Stimulated activated CD4-positive, alpha-beta T cell treated with anti-CD3 and anti-CD28 coated beads, Interleukin-2, amount 100 ng/mL, for 24 hours (primary cell): ENCODE measurements around the gene OXSM.

Experiments used
- DNase-seq, 2 donors: peaks; one replicate each; pipeline ENCODE4 v3.0.0-alpha.2; 2020

The OXSM gene

DNA sequence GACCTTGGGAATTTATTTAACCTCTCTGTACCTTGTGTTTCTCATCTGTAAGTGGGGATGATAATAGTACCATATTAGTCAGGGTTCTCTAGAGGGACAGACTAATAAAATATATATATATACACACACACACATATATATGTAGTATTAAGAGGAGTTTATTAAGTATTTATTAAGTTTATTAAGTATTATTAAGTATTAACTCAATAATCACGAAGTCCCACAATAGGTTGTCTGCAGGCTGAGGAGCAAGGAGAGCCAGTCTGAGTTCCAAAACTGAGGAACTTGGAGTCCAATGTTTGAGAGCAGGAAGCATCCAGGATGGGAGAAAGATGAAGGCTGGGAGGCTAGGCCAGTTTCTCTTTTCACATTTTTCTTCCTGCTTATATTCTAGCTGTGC, 14.8 kb downstream of the OXSM start:
- no peak for DNase-seq

DNA sequence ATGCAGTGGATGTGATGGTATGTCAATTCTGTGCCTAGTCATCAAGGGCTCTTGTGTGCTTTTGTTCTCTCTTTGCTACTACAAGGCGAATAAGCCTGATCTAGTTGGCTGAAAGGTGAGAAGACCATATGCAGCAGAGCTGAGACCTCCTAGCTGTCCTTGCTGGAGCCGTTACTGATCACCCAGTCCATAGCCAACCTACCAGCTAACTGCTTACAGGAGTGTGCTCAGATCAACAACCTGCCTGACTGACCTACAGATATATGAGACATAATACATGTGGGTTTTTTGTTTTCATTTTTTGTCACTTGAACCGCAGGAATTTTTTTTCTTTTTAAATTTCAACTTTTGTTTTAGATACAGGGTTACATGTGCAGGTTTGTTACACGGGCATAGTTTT, 22.8 kb downstream of the OXSM start:
- no peak for DNase-seq

DNA sequence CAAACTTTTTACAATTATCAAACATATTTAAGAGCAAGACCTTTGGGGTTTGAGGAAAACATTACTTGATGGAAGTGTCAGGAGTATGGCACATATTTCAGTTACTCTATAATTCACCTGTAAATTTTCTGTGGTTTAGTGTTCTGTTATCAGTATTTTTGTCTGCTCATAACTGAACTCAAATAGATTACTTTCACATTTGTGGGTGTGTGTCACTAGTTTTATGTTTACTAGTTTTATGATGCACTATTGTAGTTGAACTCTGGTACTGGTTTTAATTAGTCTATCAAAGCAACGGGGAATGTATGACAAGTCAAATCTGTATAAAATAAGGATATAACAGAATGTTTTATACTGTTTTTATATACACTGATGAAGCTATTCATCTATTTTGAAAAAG, 27.2 kb downstream of the OXSM start:
- DNase-seq = no peak

- no peak for DNase-seq
Measured at GRCh38 chr3:25817638-25818037, 27.7 kb downstream of the OXSM start.

DNA sequence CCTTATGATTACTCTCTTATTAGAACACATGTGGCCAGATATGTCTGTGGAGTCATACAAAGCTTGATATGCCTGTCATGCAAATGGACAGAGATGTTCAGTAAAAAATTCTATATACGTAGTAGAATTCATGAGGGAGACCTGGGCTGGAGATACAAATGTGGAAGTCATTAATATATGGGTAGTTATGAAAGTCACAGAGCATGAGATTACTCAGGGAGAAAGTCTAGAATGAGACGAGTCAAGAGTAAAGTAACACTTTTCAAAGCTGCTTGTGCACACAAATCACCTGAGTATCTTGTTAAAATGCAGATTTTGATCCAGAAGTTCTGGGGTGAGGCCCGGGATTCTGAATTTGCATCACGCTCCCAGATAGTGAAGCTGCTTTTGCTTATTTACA, 28.4 kb downstream of the OXSM start:
- no peak for DNase-seq

DNA sequence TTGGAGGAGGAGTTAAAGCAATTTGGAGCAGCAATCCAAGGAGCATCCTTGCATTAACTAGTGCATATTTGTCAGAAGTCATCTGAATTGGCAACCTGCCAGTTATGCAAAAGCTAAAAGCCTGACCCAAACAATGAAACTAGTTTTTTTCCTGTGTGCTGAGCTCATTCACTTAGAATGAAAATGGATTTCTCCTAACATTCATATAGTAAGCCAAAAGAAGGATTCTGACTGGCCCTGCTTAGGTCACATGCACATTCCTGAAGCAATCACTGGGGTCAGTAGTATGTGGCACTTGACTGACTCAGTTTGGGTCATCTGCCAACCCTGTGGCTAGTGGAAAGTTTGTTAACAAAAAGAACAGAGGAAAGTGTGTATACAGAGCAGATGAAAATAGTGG, 30.5 kb downstream of the OXSM start:
- no peak for DNase-seq

- no peak for DNase-seq
Measured at GRCh38 chr3:25820816-25821486, 31.1 kb downstream of the OXSM start.

- no peak for DNase-seq
Measured at GRCh38 chr3:25821746-25822573, 32.1 kb downstream of the OXSM start.

DNA sequence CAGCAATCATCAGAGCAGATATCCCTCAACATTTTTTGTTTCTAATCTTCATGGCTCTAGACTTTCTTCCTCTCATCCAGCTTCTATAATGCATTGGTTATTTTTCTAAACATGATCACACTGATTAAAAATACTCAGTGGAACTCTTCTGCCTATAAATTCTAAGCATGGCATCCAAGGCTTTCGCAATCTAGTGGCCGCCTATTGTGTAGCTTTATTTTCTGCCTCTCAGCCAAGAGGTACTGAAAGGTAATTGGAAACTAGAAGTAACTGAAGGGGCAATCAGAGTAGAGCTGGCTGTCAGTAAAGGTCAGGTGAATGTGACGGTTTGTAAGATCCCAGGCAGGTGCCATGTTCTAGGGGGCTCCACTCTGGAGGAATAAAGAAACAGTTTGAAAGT, 33.4 kb downstream of the OXSM start:
- no peak for DNase-seq

GRCh38 chr3:25826510-25826909, 36.6 kb downstream of the OXSM start:
- no peak for DNase-seq

GRCh38 chr3:25830373-25831280, 40.7 kb downstream of the OXSM start:
- DNase-seq = no peak

DNA sequence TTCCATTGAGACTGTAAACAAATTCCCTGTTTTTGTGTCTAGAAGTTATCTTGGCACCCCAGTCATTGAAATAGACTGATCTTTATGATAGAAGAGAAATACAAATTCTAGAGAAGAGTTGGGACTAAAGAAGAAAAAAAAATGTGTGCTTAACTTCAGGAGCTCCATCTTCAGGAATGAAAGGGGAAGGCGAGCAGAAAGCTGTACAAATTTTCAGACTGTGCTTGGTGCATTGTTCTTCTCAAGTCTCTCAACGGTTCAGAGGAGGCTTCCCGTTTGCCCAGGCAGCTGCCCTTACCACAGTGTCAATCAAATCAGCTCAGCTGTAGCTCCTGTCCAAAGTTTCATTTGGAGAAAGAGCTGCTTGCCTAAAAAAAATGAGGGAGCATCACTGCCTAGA, 41.7 kb downstream of the OXSM start:
- no peak for DNase-seq

- no peak for DNase-seq
Measured at GRCh38 chr3:25834346-25834745, 44.5 kb downstream of the OXSM start.

- no peak for DNase-seq
Measured at GRCh38 chr3:25836579-25836978, 46.7 kb downstream of the OXSM start.

GRCh38 chr3:25837038-25837437, 47.1 kb downstream of the OXSM start:
- no peak for DNase-seq

DNA sequence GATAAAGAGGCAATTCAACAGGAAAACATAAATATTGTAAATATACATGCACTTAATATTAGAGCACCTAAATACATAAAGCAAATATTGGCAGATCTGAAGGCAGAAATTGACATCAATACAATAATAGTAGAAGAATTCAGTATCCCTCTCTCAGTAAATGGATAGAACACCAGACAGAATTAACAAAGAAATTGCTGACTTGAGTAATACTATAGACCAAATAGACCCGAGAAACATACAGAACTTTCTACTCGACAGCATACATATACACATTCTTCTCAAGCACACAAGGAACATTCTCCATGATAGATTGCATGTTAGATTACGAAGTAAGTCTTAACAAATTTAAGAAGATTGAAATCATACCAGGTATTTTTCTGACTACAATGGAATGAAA, 50.2 kb downstream of the OXSM start:
- DNase-seq = no peak

GRCh38 chr3:25843332-25843731, 53.4 kb downstream of the OXSM start:
- no peak for DNase-seq
